GM18858 (cell line): ENCODE data around the gene WNT7A.
"Not testable (repeated sequence)": the region's sequence is repeated elsewhere in the genome, so short reads cannot be mapped to it uniquely, and the experiment has no call there.

ENCODE experiments used
- ATAC-seq: cut with Tn5 transposase; IDR thresholded peaks from one replicate; pipeline ENCODE4 v1.9.1; 2021; ENCODE audit not compliant: unreplicated experiment

The WNT7A gene

DNA sequence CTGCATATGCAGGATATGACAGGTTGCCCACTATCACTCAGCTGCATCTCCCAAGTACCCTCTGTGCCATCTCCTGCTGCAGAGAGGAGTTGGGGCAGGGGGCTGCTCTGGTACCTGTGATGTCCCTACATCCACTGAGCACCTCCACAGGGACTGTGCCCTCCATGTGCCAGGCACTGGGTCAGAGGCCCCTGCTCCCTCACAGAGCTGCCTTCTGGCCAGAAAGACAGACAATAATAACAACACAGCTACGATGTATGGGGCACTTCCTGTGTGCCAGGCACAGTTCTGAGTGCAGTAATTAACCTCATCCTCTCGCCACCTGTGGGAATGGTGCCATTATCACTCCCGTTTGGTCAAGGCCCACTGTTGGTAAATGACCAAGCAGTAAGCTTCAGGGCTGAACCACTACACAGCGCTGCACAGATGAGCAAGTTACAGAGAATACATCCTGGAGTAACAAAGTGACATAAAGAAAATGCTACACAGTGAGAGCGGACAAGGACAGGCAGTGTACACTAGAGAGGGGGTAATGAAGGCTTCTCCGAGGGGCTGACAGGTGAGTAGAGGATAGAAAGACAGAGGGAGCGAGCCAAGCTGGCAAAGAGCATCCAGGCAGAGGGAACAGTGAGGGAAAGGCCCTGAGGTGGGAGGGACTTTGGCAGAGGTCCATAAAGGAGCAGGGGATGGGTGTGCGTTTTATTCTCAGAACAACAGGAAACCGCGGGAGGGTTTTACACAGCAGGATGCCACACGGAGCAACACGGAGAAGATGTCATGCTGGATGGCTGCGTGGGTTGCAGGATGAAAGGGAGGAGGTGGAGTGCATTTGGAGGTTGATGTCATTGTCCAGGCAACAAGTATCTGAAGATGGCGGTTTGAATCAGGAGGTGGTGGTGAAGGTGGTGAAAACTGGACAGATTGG is 13.6 kb downstream of the WNT7A start:
- no peak for ATAC-seq

DNA sequence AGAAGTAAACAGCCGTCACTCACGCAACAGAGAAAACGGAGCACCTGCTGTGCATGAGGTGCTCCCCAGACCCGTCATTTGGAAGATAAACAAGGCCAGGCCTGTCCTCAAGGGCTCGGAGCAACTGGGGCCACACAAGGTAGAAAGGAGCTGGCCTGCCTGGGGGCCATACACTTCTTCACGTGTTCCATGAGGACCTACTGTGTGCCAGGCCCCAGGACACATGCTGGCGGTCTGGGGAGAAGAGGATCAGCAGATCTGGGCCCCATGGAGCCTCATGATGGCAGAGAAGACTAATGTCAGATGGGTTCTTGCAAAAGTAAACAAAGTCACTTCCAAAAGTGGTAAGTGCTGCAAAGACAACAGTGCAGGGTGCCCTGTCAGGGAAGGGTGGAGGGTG is 14.3 kb downstream of the WNT7A start:
- no peak for ATAC-seq

DNA sequence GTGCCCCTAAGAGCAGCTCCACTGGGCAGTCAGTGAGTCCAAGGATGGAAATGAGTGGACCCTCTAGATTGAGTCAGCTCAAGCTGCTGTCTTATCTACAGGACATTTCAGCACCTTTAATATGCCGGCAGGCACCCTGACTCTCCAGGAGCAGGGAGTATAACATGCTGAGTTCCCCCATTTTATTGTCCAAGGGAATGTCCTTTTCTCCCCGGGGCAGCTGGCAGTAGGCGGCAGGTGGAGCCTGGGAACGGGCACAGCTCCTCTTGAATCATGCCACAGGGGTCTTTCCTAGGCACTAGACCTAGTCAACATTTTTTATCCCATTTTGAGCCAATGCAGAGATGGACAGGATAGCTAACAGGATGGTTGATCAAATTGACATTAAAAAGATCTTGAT is 14.8 kb downstream of the WNT7A start:
- ATAC-seq: no peak

DNA sequence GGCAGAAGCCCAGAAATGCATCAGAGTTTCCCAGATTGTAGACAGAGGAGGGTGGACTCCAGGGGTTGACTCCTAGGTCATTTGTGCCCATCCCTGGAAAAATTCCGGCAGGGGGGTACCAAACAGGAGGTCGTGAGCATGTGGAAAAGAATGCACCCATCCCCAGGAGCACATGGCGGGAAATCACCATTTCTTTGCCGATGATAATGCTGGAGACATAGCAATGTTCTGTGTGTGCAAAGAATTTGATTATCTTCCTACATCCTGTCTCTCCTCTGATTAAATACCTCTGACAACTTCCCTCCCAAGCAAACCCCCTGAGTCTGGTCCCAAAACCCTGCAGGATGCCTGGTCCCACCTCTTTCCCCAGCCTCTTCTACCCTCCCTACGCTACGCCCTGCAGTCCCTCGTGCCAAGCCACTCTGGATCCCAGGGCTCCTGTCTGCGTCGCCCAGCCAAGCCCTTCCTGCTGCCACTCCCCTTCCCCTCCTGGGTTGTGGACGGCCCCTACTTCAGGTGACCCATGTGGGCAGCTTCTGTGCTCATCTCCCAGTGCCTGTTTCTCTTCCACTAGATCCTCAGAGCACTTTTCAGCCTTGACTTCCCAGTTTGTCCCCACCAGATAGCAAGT is 15.8 kb downstream of the WNT7A start:
- ATAC-seq: no peak

DNA sequence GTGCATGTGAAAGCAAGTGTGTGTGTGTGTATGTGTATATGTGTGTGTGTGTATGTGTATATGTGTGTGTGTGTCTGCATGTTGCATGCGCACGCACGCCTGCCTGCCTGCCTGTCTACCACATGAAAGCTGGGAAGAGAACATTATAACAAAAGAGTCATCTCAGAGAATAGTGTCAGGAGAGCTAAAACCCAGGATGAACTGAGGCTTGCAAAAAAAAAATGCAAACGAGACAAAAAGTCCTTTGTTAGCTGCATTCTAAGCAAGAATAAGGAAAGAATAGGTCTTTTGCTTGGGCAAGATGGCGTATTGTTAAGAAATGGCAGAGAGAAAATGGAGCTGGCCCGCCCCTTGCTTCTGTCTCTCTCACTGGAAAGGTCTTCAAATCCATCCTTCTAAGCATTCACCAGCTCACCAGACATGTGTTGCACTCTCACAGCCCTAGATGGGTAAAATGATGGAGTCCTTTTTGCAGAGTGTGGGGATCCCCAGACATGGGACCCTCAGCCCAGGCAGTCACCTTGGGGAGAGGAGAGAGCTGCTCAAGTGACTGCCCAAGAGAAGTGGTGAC is 16.4 kb downstream of the WNT7A start:
- ATAC-seq: no peak

DNA sequence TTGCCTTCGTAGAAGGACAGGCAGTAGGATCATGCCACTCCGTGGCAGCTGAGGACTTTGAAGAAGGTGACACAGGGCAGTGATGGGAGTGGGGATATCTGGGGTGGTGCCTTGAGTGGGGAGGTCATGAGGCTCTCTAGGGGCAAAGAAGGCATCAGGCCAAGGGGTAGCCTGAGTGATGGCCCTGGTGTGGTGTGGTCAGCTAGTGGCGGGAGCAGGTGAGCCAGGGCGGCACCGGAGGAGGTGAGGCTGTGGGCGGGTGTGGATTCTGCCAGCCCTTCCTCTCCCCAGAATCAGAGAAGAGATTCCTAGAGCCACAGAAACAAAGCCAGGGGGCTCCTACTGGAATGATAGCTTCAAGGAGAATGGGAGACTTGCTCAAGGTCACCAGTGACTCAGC is 18.4 kb downstream of the WNT7A start:
- ATAC-seq: no peak

GRCh38 chr3:13860001-13860400 is 19.9 kb downstream of the WNT7A start:
- no peak for ATAC-seq

DNA sequence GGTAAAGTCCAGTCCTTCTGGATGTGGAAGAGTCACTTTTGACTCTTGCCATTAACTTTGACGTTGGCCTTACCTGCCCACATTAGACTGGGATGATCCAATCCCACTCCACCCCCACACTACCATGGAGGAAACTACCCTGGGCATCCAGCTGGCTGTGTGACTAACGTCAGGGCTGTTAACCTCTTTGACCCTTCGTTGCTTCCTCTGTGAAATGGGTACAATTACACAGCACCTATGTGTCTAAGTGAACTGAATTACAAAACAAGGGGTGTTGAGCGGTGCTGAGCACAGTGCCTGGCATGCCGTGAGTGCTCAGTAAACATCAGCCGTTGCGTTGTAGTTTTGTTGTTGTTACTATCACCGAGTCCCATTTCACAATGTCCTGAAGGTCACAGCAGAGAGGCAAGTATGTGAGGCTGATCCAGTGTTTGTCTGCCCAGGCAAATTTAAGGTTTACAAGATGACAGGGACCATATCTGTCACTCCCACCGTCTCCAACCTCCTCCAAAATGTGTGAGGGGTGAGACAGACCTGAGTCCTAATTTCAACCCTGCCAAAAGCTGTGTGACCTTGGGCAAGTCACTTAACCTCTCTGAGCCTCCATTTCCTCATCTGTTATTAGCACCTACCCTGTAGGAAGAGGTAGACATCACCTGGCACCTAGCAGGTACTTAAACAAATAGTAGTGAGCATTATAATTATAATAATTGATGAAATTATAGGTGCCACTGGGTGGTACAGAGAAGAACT is 20.9 kb downstream of the WNT7A start:
- no peak for ATAC-seq

GRCh38 chr3:13857702-13858380 is 22.0 kb downstream of the WNT7A start:
- no peak for ATAC-seq

- not testable (repeated sequence) for ATAC-seq
These were observed 23.2 kb downstream of the WNT7A start for GRCh38 chr3:13856628-13857027.

DNA sequence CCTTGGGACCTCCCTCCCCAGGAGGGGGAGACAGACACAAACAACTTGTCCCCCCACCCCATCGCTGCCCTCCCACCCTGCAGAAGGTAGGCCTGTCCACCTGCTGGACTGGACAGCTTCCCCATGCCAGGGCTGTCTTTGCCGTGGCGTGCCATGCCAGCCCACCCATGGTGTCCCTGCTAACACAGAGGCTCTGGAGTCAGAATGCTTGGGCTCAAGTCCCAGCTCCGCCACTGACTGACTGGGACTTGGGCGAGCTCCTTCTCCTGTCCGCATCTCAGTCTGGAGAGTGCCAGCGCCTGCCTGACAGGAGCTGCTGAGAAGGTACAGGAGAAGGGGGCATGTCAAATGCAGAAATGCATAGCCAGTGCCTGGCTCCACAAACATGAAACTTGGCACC is 23.9 kb downstream of the WNT7A start:
- no peak for ATAC-seq

DNA sequence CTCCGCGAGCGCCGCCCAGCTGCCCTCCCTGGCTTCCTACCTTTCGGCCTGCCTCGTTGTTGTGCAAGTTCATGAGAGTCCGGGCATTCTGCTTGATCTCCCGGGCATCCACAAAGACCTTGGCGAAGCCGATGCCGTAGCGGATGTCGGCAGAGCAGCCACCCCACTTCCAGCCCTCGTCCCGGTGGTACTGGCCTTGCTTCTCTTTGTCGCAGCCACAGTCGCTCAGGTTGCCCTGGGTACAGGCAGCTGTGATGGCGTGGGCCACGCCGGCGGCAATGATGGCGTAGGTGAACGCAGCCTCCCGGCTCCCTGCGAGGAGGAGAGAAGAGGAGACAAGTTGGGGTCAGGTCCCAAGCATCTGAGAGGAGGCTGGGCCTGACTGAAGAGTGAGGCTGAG is 25.4 kb downstream of the WNT7A start:
- no peak for ATAC-seq

- no peak for ATAC-seq
These were observed 25.9 kb downstream of the WNT7A start for GRCh38 chr3:13853978-13854296.

DNA sequence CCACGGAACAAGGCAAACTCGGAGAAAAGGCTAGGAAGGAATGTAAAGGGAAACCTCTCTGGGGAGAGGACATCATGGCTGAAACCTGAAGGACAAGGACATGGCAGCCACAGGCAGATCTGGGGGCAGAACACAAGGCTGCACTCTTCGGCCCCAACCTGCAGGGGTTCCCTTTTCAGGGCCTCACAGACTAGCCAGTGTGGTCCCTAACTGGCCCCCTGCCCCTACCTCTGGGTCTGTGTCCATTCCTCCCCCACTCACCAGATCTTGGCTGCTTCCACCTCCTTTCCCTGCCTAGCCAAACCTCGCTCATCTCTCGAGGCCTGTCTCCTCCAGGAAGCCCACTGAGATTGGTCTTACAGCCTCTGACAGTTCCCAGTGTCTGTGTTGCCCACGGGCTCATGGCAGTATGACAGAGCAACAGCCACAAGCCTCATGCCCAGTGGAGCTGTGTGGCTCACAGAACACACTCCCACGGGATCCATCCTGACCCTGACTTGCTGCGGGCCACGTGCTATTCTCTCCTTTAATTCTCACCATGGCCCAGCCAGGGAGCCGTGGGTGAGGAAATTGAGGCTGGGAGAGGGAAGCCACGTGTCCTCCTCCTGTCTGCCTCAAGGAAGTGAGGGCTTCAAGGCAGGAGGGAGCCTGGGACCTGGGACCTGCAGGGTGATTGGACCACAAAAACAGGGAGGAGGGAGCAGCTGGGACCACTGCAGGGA is 26.5 kb downstream of the WNT7A start:
- no peak for ATAC-seq

DNA sequence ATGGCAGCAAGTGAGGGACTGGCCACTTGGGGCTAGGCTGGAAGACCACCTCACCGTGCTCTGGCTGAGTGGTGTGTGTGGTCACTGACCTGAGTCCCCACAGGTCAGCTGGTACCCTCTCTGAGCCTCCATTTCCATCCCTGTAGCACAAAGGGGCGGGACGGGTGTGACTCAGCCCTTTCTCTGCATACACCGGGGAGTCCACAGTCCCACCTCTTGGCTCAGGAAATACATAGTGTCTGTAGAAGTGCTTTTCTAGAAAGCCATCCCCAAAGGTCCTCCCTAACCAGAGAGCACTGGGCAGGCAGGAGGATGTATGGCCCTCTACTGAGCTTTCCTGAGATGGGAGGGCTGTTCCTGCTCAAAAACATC is 27.2 kb downstream of the WNT7A start:
- ATAC-seq: no peak

- ATAC-seq: no peak
These were observed 27.8 kb downstream of the WNT7A start for GRCh38 chr3:13851997-13852637.

- no peak for ATAC-seq
These were observed 28.6 kb downstream of the WNT7A start for GRCh38 chr3:13851091-13851849.

GRCh38 chr3:13850161-13850945 is 29.5 kb downstream of the WNT7A start:
- no peak for ATAC-seq
